Measurements from ENCODE around the gene KCNJ14.

DNA sequence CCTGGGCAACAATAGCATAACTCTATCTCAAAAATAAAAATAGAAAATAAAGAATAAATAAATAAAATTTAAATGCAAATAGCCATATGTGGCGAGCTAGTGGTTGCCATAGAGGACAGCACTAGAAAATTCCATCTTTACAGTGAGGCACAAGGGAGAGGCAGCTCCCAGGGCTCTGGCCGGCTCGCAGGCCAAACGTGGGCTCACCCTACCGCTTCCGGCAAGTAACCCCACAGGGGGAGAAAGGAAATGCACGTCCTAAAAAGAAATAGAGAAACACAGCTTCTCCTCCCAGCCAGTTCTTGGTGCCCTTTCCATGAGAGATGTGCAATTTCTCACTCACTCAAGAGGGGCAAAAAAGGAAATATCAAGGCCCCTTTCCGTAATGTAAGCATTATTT, 22.0 kb upstream of the KCNJ14 start:
- TF ChIP-seq, protein P1, sequence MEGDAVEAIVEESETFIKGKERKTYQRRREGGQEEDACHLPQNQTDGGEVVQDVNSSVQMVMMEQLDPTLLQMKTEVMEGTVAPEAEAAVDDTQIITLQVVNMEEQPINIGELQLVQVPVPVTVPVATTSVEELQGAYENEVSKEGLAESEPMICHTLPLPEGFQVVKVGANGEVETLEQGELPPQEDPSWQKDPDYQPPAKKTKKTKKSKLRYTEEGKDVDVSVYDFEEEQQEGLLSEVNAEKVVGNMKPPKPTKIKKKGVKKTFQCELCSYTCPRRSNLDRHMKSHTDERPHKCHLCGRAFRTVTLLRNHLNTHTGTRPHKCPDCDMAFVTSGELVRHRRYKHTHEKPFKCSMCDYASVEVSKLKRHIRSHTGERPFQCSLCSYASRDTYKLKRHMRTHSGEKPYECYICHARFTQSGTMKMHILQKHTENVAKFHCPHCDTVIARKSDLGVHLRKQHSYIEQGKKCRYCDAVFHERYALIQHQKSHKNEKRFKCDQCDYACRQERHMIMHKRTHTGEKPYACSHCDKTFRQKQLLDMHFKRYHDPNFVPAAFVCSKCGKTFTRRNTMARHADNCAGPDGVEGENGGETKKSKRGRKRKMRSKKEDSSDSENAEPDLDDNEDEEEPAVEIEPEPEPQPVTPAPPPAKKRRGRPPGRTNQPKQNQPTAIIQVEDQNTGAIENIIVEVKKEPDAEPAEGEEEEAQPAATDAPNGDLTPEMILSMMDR (conservative IDR thresholded peaks at IDR 0.05; ENCODE audit: low read depth in 2 of 2), result peak in 1 of 2 experiments; percentile 12; a peak in 1 of 4 replicates
- TF ChIP-seq EZH2phosphoT487 (IDR thresholded peaks at IDR 0.05; ENCODE audit: unreplicated experiment), result no peak
- no peak for TF ChIP-seq POLR2AphosphoS5 (IDR thresholded peaks at IDR 0.05; ENCODE audit: low read depth)

Measured in GM23338 (cell line).